PC-9 (cell line): ENCODE data around the gene CHN1. TPM values are rescaled to one million over a fixed set of nuclear protein-coding genes. Genes with fewer than 3 reads are reported as not detected.

ENCODE experiments used
- BruUV-seq: library from RNA; stranded (reverse); fragments of 400-500 nt; replicated peaks from 2 replicates; lab custom pipeline; 2021; lab: Mats Ljungman, UMichigan
- CTCF ChIA-PET: fragments of 300-600 bp; sonication (Branson Sonifier 250); formaldehyde crosslinking; loops from one replicate; lab custom pipeline; 2022; ENCODE audit warnings: antibody characterized with exemption; lab: Charles Lee
- POLR2A ChIA-PET: fragments of 300-600 bp; sonication (Branson Sonifier 250); formaldehyde crosslinking; loops from one replicate; lab custom pipeline; 2022; ENCODE audit warnings: antibody characterized with exemption; ENCODE audit not compliant: unreplicated experiment; lab: Charles Lee
- DNase-seq, 2 experiments: peaks; one replicate each; pipeline versions ENCODE4 v3.0.0 to v3.0.0-alpha.2; 2015 to 2022; ENCODE audit warnings: mixed read lengths in 1 of 2
- H2AFZ ChIP-seq: fragments of 200-600 bp; sonication (generic); 2 replicates; pipeline ENCODE4 v1.8.1; 2017; ENCODE audit warnings: antibody characterized with exemption
- H3F3A ChIP-seq: fragments of 200-600 bp; sonication (generic); 2 replicates; pipeline ENCODE4 v1.8.1; 2017; ENCODE audit warnings: antibody characterized with exemption, mild to moderate bottlenecking, low read depth; ENCODE audit not compliant: insufficient read depth
- H3K27ac ChIP-seq: fragments of 200-600 bp; sonication (generic); 2 replicates; pipeline ENCODE4 v1.6.1; 2016; ENCODE audit warnings: mixed run types
- H3K27me3 ChIP-seq: fragments of 200-600 bp; sonication (generic); 2 replicates; pipeline ENCODE4 v1.6.1; 2016; ENCODE audit warnings: low read depth, mixed run types; ENCODE audit not compliant: insufficient read depth
- H3K36me3 ChIP-seq: fragments of 200-600 bp; sonication (generic); 2 replicates; pipeline ENCODE4 v1.6.1; 2016; ENCODE audit warnings: low read depth, mixed run types
- H3K4me1 ChIP-seq: fragments of 200-600 bp; sonication (generic); replicated peaks from 2 replicates; pipeline ENCODE4 v1.6.1; 2016; ENCODE audit warnings: mixed run types; ENCODE audit not compliant: insufficient read depth
- H3K4me2 ChIP-seq: fragments of 200-600 bp; sonication (generic); 2 replicates; pipeline ENCODE4 v1.6.1; 2017; ENCODE audit warnings: mixed run types
- H3K4me3 ChIP-seq: fragments of 200-600 bp; sonication (generic); 2 replicates; pipeline ENCODE4 v1.6.1; 2016; ENCODE audit warnings: mixed run types
- H3K79me2 ChIP-seq: fragments of 200-600 bp; sonication (generic); 2 replicates; pipeline ENCODE4 v1.6.1; 2017; ENCODE audit warnings: low read depth, mixed run types
- H3K9me2 ChIP-seq: fragments of 200-600 bp; sonication (generic); 2 replicates; pipeline ENCODE4 v1.8.1; 2017; ENCODE audit warnings: mild to moderate bottlenecking; ENCODE audit not compliant: insufficient read depth
- H3K9me3 ChIP-seq: fragments of 200-600 bp; sonication (generic); 2 replicates; pipeline ENCODE4 v1.8.1; 2016; ENCODE audit warnings: low read depth; ENCODE audit not compliant: insufficient read depth
- H4K20me1 ChIP-seq: fragments of 200-600 bp; sonication (generic); 2 replicates; pipeline ENCODE4 v1.8.1; 2017; ENCODE audit not compliant: insufficient read depth
- CTCF ChIP-seq: fragments of 200-600 bp; sonication (generic); conservative IDR thresholded peaks from 2 replicates; pipeline ENCODE4 v1.6.1; 2017; ENCODE audit warnings: mixed run types, antibody characterized with exemption, mild to moderate bottlenecking, moderate library complexity
- EZH2 ChIP-seq: fragments of 200-600 bp; sonication (generic); IDR thresholded peaks from 2 replicates; pipeline ENCODE4 v1.8.0; 2017; ENCODE audit warnings: antibody characterized with exemption, low read depth
- intact Hi-C: fragments of 100-400 bp; cut with micrococcal nuclease; formaldehyde crosslinking; loops from one replicate; pipeline ENCODE4 v1.10.0; 2022; ENCODE audit not compliant: unreplicated experiment
- total RNA-seq: library from RNA; stranded (reverse); gene quantifications from 2 replicates; pipeline ENCODE4 v1.2.3, GENCODE V29; 2021

Gene CHN1
- total RNA-seq, 1 experiment from 2014 or later, result 14.0 TPM

- H3K27ac ChIP-seq, result no peak overlapping the region
- H3K4me3 ChIP-seq, result no peak overlapping the region
- no peaks in the 10 kb centered on the region for H3K27me3 ChIP-seq
- no peaks in the 10 kb centered on the region for H3K79me2 ChIP-seq
- no peak for DNase-seq
- TF ChIP-seq CTCF, result no peak
- no peak for TF ChIP-seq EZH2
- no TSS peak for BruUV-seq
- H3K36me3 ChIP-seq, result no peaks in the 10 kb centered on the region
- POLR2A ChIA-PET, result no interaction called here
- H4K20me1 ChIP-seq, result no peaks in the 10 kb centered on the region
- H3F3A ChIP-seq, result no peaks in the 10 kb centered on the region
- H2AFZ ChIP-seq, result no peak overlapping the region
- H3K9me3 ChIP-seq, result no peaks in the 10 kb centered on the region
- CTCF ChIA-PET, result no interaction called here
- no peaks in the 10 kb centered on the region for H3K9me2 ChIP-seq
- no peaks in the 10 kb centered on the region for H3K4me1 ChIP-seq
- intact Hi-C loops, result no loop called here
- no peak overlapping the region for H3K4me2 ChIP-seq
These were observed 85.1 kb downstream of the CHN1 start for GRCh38 chr2:174919947-174920595.

- no peak overlapping the region for H3K27ac ChIP-seq
- ChIA-PET CTCF (no interaction called here), POLR2A (interaction anchor here (0.6 kb wide), 1 partner anchor 23 kb away, joined by 3 read pairs; no protein-coding TSS in a partner anchor)
- BruUV-seq, result no TSS peak
- no peak overlapping the region for H3K4me3 ChIP-seq
- DNase-seq, result no peak
- H3K9me2 ChIP-seq, result no peaks in the 10 kb centered on the region
- H3K36me3 ChIP-seq, result no peaks in the 10 kb centered on the region
- H3K4me1 ChIP-seq, result no peaks in the 10 kb centered on the region
- intact Hi-C loops, result no loop called here
- H4K20me1 ChIP-seq, result no peaks in the 10 kb centered on the region
- H3K79me2 ChIP-seq, result no peaks in the 10 kb centered on the region
- no peaks in the 10 kb centered on the region for H3K9me3 ChIP-seq
- no peaks in the 10 kb centered on the region for H3K27me3 ChIP-seq
- no peak for TF ChIP-seq EZH2
- no peak for TF ChIP-seq CTCF
- H3K4me2 ChIP-seq, result no peak overlapping the region
- no peak overlapping the region for H2AFZ ChIP-seq
- no peaks in the 10 kb centered on the region for H3F3A ChIP-seq
These were observed 86.2 kb downstream of the CHN1 start for GRCh38 chr2:174918886-174919526.

GRCh38 chr2:174916270-174916930, 88.8 kb downstream of the CHN1 start:
- Histone ChIP-seq H3K27ac (no peak overlapping the region), H3K4me3 (no peak overlapping the region), H2AFZ (no peak overlapping the region), H3K27me3 (no peaks in the 10 kb centered on the region), H3K79me2 (no peaks in the 10 kb centered on the region), H3K9me3 (no peaks in the 10 kb centered on the region), H3K4me2 (no peak overlapping the region), H3K36me3 (no peaks in the 10 kb centered on the region), H3K4me1 (no peaks in the 10 kb centered on the region), H3K9me2 (no peaks in the 10 kb centered on the region), H3F3A (no peaks in the 10 kb centered on the region), H4K20me1 (no peaks in the 10 kb centered on the region)
- ChIA-PET POLR2A (no interaction called here), CTCF (no interaction called here)
- BruUV-seq, result no TSS peak
- DNase-seq, result no peak
- TF ChIP-seq CTCF, result no peak
- no peak for TF ChIP-seq EZH2
- intact Hi-C loops, result no loop called here
